H9 (cell line): ENCODE data around the gene SPDYC. TPM values are rescaled to one million over a fixed set of nuclear protein-coding genes. Genes with fewer than 3 reads are reported as not detected.
A peak's percentile ranks its signal among the peaks of the same experiment; 100 is the strongest.

Experiments used
- DNase-seq: peaks from one replicate; pipeline ENCODE4 v3.0.0-alpha.2; 2017
- H2AFZ ChIP-seq: one replicate; pipeline ENCODE4 v1.6.1; 2013; ENCODE audit warnings: mild to moderate bottlenecking, low read length, control low read depth, moderate library complexity
- H2AK5ac ChIP-seq: 2 replicates; pipeline ENCODE4 v1.6.1; 2013; ENCODE audit warnings: low read length, control low read depth, mixed read lengths; ENCODE audit not compliant: insufficient read length
- H2BK120ac ChIP-seq: one replicate; pipeline ENCODE4 v1.6.1; 2013; ENCODE audit warnings: low read depth, mild to moderate bottlenecking, low read length, control low read depth, inconsistent platforms; ENCODE audit not compliant: poor library complexity, severe bottlenecking
- H2BK12ac ChIP-seq: 2 replicates; pipeline ENCODE4 v1.6.1; 2013; ENCODE audit warnings: low read length, control low read depth, mixed read lengths, low read depth; ENCODE audit not compliant: insufficient read length
- H2BK15ac ChIP-seq: 2 replicates; pipeline ENCODE4 v1.6.1; 2013; ENCODE audit warnings: low read depth, low read length, control low read depth
- H2BK20ac ChIP-seq: one replicate; pipeline ENCODE4 v1.6.1; 2013; ENCODE audit warnings: low read depth, mild to moderate bottlenecking, low read length, control low read depth, inconsistent platforms; ENCODE audit not compliant: poor library complexity, severe bottlenecking
- H2BK5ac ChIP-seq: 2 replicates; pipeline ENCODE4 v1.6.1; 2013; ENCODE audit warnings: low read length, control low read depth, mixed read lengths; ENCODE audit not compliant: insufficient read length
- H3K14ac ChIP-seq: 2 replicates; pipeline ENCODE4 v1.6.1; 2013; ENCODE audit warnings: low read length, control low read depth; ENCODE audit not compliant: insufficient read depth
- H3K18ac ChIP-seq: 2 replicates; pipeline ENCODE4 v1.6.1; 2013; ENCODE audit warnings: low read depth, mild to moderate bottlenecking, mixed read lengths, low read length, control low read depth; ENCODE audit not compliant: insufficient read length
- H3K23ac ChIP-seq: 2 replicates; pipeline ENCODE4 v1.6.1; 2013; ENCODE audit warnings: low read length, control low read depth, mixed read lengths, low read depth; ENCODE audit not compliant: insufficient read length
- H3K23me2 ChIP-seq: 2 replicates; pipeline ENCODE4 v1.6.1; 2013; ENCODE audit warnings: low read depth, mild to moderate bottlenecking, mixed read lengths, low read length, control low read depth; ENCODE audit not compliant: insufficient read length, poor library complexity, severe bottlenecking
- H3K27ac ChIP-seq: 2 replicates; pipeline ENCODE4 v1.5.1; 2013; ENCODE audit warnings: low read length, control low read depth, mixed read lengths, low read depth; ENCODE audit not compliant: insufficient read length
- H3K27me3 ChIP-seq: 2 replicates; pipeline ENCODE4 v1.6.1; 2013; ENCODE audit warnings: low read length, control low read depth, inconsistent platforms; ENCODE audit not compliant: insufficient read depth
- H3K4ac ChIP-seq: 2 replicates; pipeline ENCODE4 v1.6.1; 2013; ENCODE audit warnings: low read depth, mild to moderate bottlenecking, control low read depth, inconsistent platforms, low read length, moderate library complexity
- H3K4me1 ChIP-seq: 2 replicates; pipeline ENCODE4 v1.6.1; 2013; ENCODE audit warnings: low read length, control low read depth, inconsistent platforms; ENCODE audit not compliant: insufficient read depth
- H3K4me2 ChIP-seq: 2 replicates; pipeline ENCODE4 v1.6.1; 2013; ENCODE audit warnings: low read length, control low read depth, mixed read lengths; ENCODE audit not compliant: insufficient read length, insufficient read depth
- H3K56ac ChIP-seq: 2 replicates; pipeline ENCODE4 v1.6.1; 2013; ENCODE audit warnings: low read depth, mild to moderate bottlenecking, mixed read lengths, low read length, control low read depth; ENCODE audit not compliant: insufficient read length
- H3K79me1 ChIP-seq: 2 replicates; pipeline ENCODE4 v1.6.1; 2013; ENCODE audit warnings: low read depth, mild to moderate bottlenecking, moderate library complexity, low read length, control low read depth, inconsistent platforms; ENCODE audit not compliant: insufficient read depth, poor library complexity, severe bottlenecking
- H3K79me2 ChIP-seq: 2 replicates; pipeline ENCODE4 v1.6.1; 2013; ENCODE audit warnings: low read length, control low read depth, inconsistent platforms; ENCODE audit not compliant: insufficient read depth
- H3K9ac ChIP-seq: 2 replicates; pipeline ENCODE4 v1.6.1; 2013; ENCODE audit warnings: low read length, control low read depth, mixed read lengths; ENCODE audit not compliant: insufficient read length; ENCODE audit errors: extremely low read depth
- H3K9me3 ChIP-seq: one replicate; pipeline ENCODE4 v1.6.1; 2013; ENCODE audit warnings: low read depth, low read length, inconsistent platforms; ENCODE audit not compliant: control insufficient read depth
- H3T11ph ChIP-seq: one replicate; pipeline ENCODE4 v1.6.1; 2013; ENCODE audit warnings: mild to moderate bottlenecking, low read length, control low read depth, inconsistent platforms
- H4K20me1 ChIP-seq: one replicate; pipeline ENCODE4 v1.6.1; 2013; ENCODE audit not compliant: control insufficient read depth, insufficient read length, insufficient read depth
- H4K5ac ChIP-seq: 2 replicates; pipeline ENCODE4 v1.6.1; 2013; ENCODE audit warnings: low read depth, mild to moderate bottlenecking, mixed read lengths, low read length, control low read depth; ENCODE audit not compliant: insufficient read length
- H4K8ac ChIP-seq: replicated peaks from 2 replicates; pipeline ENCODE4 v1.6.1; 2013; ENCODE audit warnings: low read length, control low read depth, mixed read lengths, low read depth; ENCODE audit not compliant: insufficient read length
- H4K91ac ChIP-seq: 2 replicates; pipeline ENCODE4 v1.6.1; 2013; ENCODE audit warnings: low read depth, mild to moderate bottlenecking, moderate library complexity, mixed read lengths, low read length, control low read depth; ENCODE audit not compliant: insufficient read length
- H3K27ac Mint-ChIP-seq, 3 experiments: 2 replicates in 2 of 3; 3 replicates in 1 of 3; pipeline ENCODE4 v1.8.0; 2020 to 2021; ENCODE audit warnings: mixed read lengths in 3 of 3, mild to moderate bottlenecking in 1 of 3, moderate library complexity in 1 of 3
- H3K27me3 Mint-ChIP-seq: 2 replicates; pipeline ENCODE4 v1.8.0; 2021; ENCODE audit warnings: low read depth, mild to moderate bottlenecking, moderate library complexity, mixed read lengths
- H3K36me3 Mint-ChIP-seq, 3 experiments: 2 replicates in 2 of 3; 3 replicates in 1 of 3; pipeline ENCODE4 v1.8.0; 2020 to 2021; ENCODE audit warnings: low read depth in 3 of 3, mixed read lengths in 3 of 3; ENCODE audit not compliant: insufficient read depth in 1 of 3
- H3K4me1 Mint-ChIP-seq, 2 experiments: 2 replicates each; pipeline ENCODE4 v1.8.0; 2020; ENCODE audit warnings: mixed read lengths in 2 of 2
- H3K4me3 Mint-ChIP-seq, 2 experiments: 2 replicates in 1 of 2; 3 replicates in 1 of 2; pipeline ENCODE4 v1.8.0; 2020 to 2021; ENCODE audit warnings: mild to moderate bottlenecking in 2 of 2, mixed read lengths in 2 of 2, moderate library complexity in 1 of 2
- H3K9me3 Mint-ChIP-seq, 2 experiments: 2 replicates in 1 of 2; 3 replicates in 1 of 2; pipeline ENCODE4 v1.8.0; 2020; ENCODE audit warnings: mild to moderate bottlenecking in 2 of 2, mixed read lengths in 2 of 2, moderate library complexity in 1 of 2
- WGBS: extraction: QIAGEN DNeasy Blood & Tissue Kit; methylation state at CpG from one replicate; pipeline ENCODE4 v1.1.7; 2013; ENCODE audit warnings: missing lambda C conversion rate, low lambda C conversion rate, mixed read lengths; ENCODE audit not compliant: insufficient read length; ENCODE audit errors: extremely low coverage; 5-methylcytosine and 5-hydroxymethylcytosine counted together
- total RNA-seq: library from RNA; stranded (reverse); gene quantifications from 2 replicates; pipeline ENCODE4 v1.2.1, GENCODE V29; 2021
- TF ChIP-seq, protein P1 (sequence below): fragments of 200-600 bp; sonication (generic); conservative IDR thresholded peaks from 3 replicates; pipeline ENCODE4 v1.8.0; 2021; ENCODE audit warnings: antibody characterized with exemption, mild to moderate bottlenecking

The SPDYC gene
- total RNA-seq, 1 experiment from 2014 or later = 0.61 TPM

DNA sequence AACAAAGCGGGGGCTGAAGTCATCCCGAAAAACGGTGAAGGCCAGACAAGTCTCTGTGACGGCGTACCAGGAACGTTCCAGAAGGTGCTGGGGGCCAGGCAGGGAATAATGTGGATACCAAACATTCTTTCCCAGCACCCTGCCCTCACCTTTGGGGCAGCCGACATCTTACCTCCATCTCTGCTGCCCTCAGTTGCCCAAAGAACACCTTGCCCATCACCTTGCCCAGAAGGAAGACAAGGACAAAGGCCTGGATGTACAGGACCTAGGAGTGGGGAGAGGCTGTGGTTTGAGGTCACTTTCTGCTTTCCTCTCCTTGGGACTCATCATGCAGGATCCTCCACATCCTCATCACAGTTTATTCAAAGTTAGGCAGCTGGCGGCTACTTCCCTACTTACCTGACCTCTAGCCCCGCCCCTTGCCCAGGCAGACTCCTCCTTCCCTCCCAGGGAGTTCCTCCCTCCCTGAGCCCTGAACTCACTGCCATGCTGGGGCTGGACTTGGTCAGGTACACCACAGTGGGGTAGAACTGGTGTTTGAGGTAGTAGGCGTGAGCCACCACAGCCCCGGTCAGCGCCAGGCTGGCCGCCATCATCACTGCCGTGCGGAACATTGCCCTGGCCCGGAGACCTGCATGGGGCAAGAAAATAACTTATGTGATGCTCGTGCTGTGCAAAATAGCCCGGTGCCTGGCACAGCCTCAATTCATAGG is 36.9 kb upstream of the SPDYC start:
- peak overlapping the region; percentile 58 for H3K4me2 ChIP-seq
- no peaks in the 10 kb centered on the region; a peak in 1 of 5 replicates for H3K9me3 Mint-ChIP-seq
- no peak overlapping the region for H3K18ac ChIP-seq
- H2AFZ ChIP-seq = no peak overlapping the region
- H3T11ph ChIP-seq = no peak overlapping the region
- H3K4me1 Mint-ChIP-seq = peaks cover 19 to 23% of the 10 kb centered on the region in 2 experiments
- H3K23me2 ChIP-seq = peaks cover 14% of the 10 kb centered on the region
- WGBS = no CpG with 5 or more reads among the region's 18 CpGs
- H3K27ac ChIP-seq = no peak overlapping the region
- H3K4me3 Mint-ChIP-seq = peak overlapping the region; percentile 93 to 95
- H4K5ac ChIP-seq = no peak overlapping the region
- H3K79me2 ChIP-seq = no peaks in the 10 kb centered on the region
- no peaks in the 10 kb centered on the region for H3K9me3 ChIP-seq
- H3K56ac ChIP-seq = no peak overlapping the region
- H2BK12ac ChIP-seq = no peak overlapping the region
- H3K23ac ChIP-seq = no peak overlapping the region
- H3K9ac ChIP-seq = peak overlapping the region; percentile 96
- H3K27me3 Mint-ChIP-seq = no peaks in the 10 kb centered on the region
- H3K4me1 ChIP-seq = no peaks in the 10 kb centered on the region
- TF ChIP-seq, protein P1, sequence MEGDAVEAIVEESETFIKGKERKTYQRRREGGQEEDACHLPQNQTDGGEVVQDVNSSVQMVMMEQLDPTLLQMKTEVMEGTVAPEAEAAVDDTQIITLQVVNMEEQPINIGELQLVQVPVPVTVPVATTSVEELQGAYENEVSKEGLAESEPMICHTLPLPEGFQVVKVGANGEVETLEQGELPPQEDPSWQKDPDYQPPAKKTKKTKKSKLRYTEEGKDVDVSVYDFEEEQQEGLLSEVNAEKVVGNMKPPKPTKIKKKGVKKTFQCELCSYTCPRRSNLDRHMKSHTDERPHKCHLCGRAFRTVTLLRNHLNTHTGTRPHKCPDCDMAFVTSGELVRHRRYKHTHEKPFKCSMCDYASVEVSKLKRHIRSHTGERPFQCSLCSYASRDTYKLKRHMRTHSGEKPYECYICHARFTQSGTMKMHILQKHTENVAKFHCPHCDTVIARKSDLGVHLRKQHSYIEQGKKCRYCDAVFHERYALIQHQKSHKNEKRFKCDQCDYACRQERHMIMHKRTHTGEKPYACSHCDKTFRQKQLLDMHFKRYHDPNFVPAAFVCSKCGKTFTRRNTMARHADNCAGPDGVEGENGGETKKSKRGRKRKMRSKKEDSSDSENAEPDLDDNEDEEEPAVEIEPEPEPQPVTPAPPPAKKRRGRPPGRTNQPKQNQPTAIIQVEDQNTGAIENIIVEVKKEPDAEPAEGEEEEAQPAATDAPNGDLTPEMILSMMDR = no peak
- H2BK5ac ChIP-seq = no peak overlapping the region
- H2BK15ac ChIP-seq = no peak overlapping the region
- no peak overlapping the region for H4K91ac ChIP-seq
- peak; percentile 83 for DNase-seq
- no peaks in the 10 kb centered on the region for H3K79me1 ChIP-seq
- no peaks in the 10 kb centered on the region for H4K20me1 ChIP-seq
- no peak overlapping the region for H2BK120ac ChIP-seq
- peak overlapping the region; percentile 100; a peak in 6 of 7 replicates for H3K27ac Mint-ChIP-seq
- H3K14ac ChIP-seq = no peak overlapping the region
- H3K27me3 ChIP-seq = no peaks in the 10 kb centered on the region
- no peak overlapping the region for H4K8ac ChIP-seq
- peaks cover 5 to 31% (median 31%) of the 10 kb centered on the region in 3 experiments; a peak in 6 of 7 replicates for H3K36me3 Mint-ChIP-seq
- no peak overlapping the region for H2BK20ac ChIP-seq
- H3K4ac ChIP-seq = no peak overlapping the region
- no peak overlapping the region for H2AK5ac ChIP-seq
